Tibial nerve (tissue), 4 donors: Measurements from ENCODE around the gene KLHDC7A.

ENCODE experiments used
- CTCF ChIP-seq, 5 experiments: fragments of 200-600 bp in 3 of 5; fragments of 450-650 bp in 2 of 5; sonication (generic) in 3 of 5; IDR thresholded peaks; one replicate each; pipeline ENCODE4 v1.5.1; 2016 to 2019; ENCODE audit warnings: antibody characterized with exemption in 5 of 5, mild to moderate bottlenecking in 3 of 5, moderate library complexity in 2 of 5
- EP300 ChIP-seq, 2 donors: sonication (generic); formaldehyde crosslinking; IDR thresholded peaks; one replicate each; pipeline ENCODE4 v1.6.1; 2017; ENCODE audit warnings: antibody characterized with exemption in 2 of 2, mild to moderate bottlenecking in 1 of 2
- POLR2A ChIP-seq, 2 donors: fragments of 450-650 bp; IDR thresholded peaks; one replicate each; pipeline ENCODE4 v1.6.1; 2017; ENCODE audit warnings: antibody characterized with exemption in 2 of 2, mild to moderate bottlenecking in 2 of 2, moderate library complexity in 2 of 2

GRCh38 chr1:18511874-18512150, 31.1 kb downstream of the KLHDC7A start:
- no peak for TF ChIP-seq CTCF (IDR thresholded peaks at IDR 0.05)
- no peak for TF ChIP-seq POLR2A (IDR thresholded peaks at IDR 0.05)
- no peak for TF ChIP-seq EP300 (IDR thresholded peaks at IDR 0.05)
